Cardiac septum (tissue), 1 donor: ENCODE data around the gene POLG2. TPM values are rescaled to one million over a fixed set of nuclear protein-coding genes. Genes with fewer than 3 reads are reported as not detected.

Experiments used
- DNase-seq: peaks from one replicate; pipeline ENCODE4 v3.0.0-alpha.2; 2020; ENCODE audit warnings: low spot score
- intact Hi-C: fragments of 100-400 bp; cut with DNase I; formaldehyde crosslinking; loops from one replicate; pipeline ENCODE4 v1.14.0; 2022
- long read RNA-seq: library from polyadenylated mRNA; unstranded; transcript quantifications from one replicate; pipeline ENCODE4 v2.0.0, GENCODE V29; 2021
- total RNA-seq: library from RNA; stranded (reverse); fragmentation: NEBNext Ultra II Directional; extraction: Animal tissue kit (Norgen Biotek cat#: 25700); gene quantifications from one replicate; pipeline ENCODE4 v1.2.1, GENCODE V29; 2021
- donor health status: DM: no; HTN: no; CAD: no.

Gene POLG2
- 8.0 TPM for total RNA-seq
- long read RNA-seq, transcript POLG2-201 (8 exons, 1,564 nt) = major isoform, 10 of 17 reads
- long read RNA-seq, partial matches to known transcripts = 0 of 17 reads
- long read RNA-seq, other reads (novel, unspliced or antisense) = 6 of 17 reads

GRCh38 chr17:64496786-64497564, at the start of gene POLG2:
Gene POLG2 (minus strand): TSS chr17:64497054. CDS start chr17:64496968, 86 bp downstream.
- DNase-seq = peak; percentile 97
- intact Hi-C loops = loop anchor here (1.0 to 10.0 kb wide), 2 partner anchors 8 to 172 kb away; no protein-coding TSS in a partner anchor

DNA sequence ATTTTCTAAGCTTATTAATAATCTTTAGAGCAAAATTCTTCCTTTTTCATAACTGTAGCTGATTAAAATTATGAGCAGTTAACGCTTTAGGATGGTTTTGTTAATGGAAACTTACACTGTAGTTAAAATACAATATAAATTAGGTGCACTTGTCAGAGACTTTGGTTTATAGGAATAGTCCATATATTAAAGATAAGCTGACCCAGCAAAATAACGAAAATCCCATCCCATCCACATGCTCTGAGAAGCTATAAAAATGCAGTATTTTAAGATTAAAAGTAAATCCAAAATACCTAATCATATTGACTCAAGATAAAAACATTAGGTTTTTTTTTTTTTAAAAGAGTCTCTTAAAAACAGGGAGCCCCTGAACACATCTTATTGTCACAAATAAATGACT, 47.9 kb upstream of the POLG2 start:
- intact Hi-C loops = no loop called here
- no peak for DNase-seq

GRCh38 chr17:64540118-64540776, 43.4 kb upstream of the POLG2 start:
- intact Hi-C loops = no loop called here
- no peak for DNase-seq

- intact Hi-C loops = no loop called here
- no peak for DNase-seq
These were observed 41.8 kb upstream of the POLG2 start for GRCh38 chr17:64538508-64539130.

DNA sequence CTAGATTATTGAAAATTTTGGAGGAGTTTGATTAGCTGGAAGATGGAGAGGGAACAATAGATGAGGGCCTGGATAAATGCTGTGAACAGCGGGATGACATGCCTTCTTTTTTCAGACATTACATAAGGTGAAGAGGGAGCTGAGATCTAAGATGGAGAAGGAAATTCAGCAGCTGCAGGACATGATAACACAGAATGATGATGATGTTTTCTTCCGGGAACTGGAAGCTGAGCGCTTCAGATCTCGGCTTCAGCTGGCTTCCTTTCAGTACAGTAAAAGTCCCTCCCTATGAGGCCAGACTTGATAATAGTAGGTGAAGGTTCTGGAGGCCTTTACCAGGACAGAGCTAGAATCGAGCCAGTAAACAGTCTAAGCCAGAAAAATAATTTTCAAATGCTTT, 40.6 kb upstream of the POLG2 start:
- no peak for DNase-seq
- intact Hi-C loops = no loop called here

DNA sequence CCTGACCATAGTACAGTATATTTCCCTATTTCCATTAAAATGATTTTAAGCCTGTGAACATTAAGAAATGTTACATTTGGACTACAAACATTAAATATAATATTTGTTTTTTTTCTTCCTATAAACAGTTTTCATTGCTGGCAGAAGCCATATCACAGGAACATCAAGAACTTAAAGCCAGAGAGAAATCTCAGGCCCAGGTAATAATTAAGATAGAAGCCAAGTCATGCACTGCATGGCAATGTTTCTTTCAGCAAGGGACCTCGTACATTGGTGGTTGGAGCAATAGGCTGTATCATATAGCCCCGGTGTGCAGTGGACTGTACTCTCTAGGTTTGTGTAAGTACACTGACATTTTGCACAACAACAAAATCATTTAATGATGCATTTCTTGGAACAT, 40.1 kb upstream of the POLG2 start:
- no peak for DNase-seq
- intact Hi-C loops = no loop called here

- no peak for DNase-seq
- intact Hi-C loops = no loop called here
These were observed 38.5 kb upstream of the POLG2 start for GRCh38 chr17:64535357-64535756.

DNA sequence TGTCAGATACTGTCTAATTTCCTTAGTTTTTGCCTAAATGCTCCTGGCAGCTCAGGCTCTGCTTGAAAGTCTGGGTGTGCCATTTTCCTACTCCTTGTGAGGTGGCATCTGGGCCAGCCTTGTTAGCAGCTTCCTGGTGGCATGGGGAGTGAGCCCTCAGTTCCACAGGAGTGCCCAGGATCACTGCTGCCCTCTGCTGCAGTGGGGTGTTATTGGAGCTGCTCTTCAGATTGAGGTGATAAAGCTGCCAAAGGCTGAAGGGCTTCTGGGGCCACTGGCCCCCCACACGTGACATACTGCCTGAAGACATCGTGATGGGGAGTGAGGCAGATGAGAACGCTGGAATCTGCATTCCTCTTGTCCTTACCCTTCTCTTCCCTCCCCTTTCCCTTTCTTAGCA, 37.3 kb upstream of the POLG2 start:
- intact Hi-C loops = no loop called here
- no peak for DNase-seq

DNA sequence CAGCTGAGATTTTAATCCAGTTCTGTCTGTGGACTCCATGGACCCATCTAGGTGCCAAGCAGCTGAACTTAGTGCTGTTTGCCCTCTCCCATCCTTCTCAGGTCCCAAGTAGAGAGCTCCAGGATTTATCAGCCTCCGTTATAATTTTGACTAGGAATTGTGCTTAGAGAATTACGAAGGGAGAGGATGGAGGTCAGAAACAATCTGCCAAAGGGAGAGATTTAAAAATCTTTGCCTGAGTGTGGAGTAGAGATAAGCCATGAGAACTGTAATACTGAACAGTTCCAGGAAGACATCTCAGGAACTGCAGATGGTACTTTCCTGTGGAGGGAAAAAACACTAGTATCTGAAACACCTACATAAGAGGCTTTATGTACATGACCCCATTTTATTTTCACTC, 36.9 kb upstream of the POLG2 start:
- intact Hi-C loops = no loop called here
- no peak for DNase-seq

DNA sequence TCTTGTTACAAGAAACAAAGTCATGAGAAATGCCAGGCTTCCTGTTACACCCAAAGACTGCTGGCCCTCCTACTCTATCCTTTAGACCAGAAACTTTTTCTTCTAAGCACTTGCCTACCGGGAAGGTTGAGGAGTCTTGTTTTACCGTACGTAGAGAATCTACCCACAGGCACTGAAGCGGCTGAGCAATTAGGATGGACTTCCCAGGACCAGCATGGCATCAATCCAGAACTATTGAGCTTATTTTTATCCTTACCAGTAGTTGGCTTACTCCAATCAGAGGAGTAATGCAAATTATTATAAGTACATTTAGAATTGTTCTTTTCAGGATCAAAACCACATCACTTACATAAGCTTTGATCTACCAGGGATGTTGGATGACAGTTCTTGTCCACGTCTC, 35.6 kb upstream of the POLG2 start:
- no peak for DNase-seq
- intact Hi-C loops = no loop called here

- no peak for DNase-seq
- intact Hi-C loops = no loop called here
These were observed 35.1 kb upstream of the POLG2 start for GRCh38 chr17:64531955-64532371.

DNA sequence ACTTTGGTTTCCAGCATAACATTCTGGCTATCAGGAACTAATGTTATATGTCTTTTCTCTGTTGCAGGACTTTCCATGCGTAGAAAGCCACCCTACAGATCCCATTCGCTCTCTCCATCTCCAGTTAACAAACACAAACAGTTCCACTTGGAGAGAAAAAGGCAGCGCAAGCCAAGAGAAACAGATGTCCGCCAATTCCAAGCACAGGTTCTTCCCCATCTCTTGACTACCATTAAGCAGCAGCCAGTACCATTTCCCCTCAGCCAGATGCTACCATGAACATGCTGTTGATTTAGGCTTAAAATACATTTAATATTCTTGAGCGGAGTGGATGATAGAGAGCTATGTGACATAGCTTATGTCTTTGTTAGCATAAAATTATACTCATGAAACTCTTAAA, 32.4 kb upstream of the POLG2 start:
- intact Hi-C loops = no loop called here
- DNase-seq = no peak

GRCh38 chr17:64527914-64528313, 31.1 kb upstream of the POLG2 start:
- intact Hi-C loops = no loop called here
- no peak for DNase-seq

GRCh38 chr17:64520359-64520758, 23.5 kb upstream of the POLG2 start:
- intact Hi-C loops = no loop called here
- DNase-seq = no peak

- intact Hi-C loops = no loop called here
- DNase-seq = no peak
These were observed 22.7 kb upstream of the POLG2 start for GRCh38 chr17:64519601-64520000.

GRCh38 chr17:64515829-64516228, 19.0 kb upstream of the POLG2 start:
- no peak for DNase-seq
- intact Hi-C loops = no loop called here

GRCh38 chr17:64515419-64515818, 18.6 kb upstream of the POLG2 start:
- intact Hi-C loops = no loop called here
- no peak for DNase-seq

- no peak for DNase-seq
- intact Hi-C loops = loop anchor here (5.0 to 10.0 kb wide), 2 partner anchors 153 to 664 kb away; partner anchors contain the start of genes SMARCD2 and SMURF2
These were observed 12.3 kb upstream of the POLG2 start for GRCh38 chr17:64509179-64509578.

GRCh38 chr17:64508683-64509082, 11.8 kb upstream of the POLG2 start:
- no peak for DNase-seq
- intact Hi-C loops = loop anchor here (5.0 to 10.0 kb wide), 2 partner anchors 154 to 664 kb away; partner anchors contain the start of genes SMARCD2 and SMURF2

- DNase-seq = no peak
- intact Hi-C loops = loop anchor here (5.0 to 10.0 kb wide), 2 partner anchors 155 to 663 kb away; partner anchors contain the start of genes SMARCD2 and SMURF2
These were observed 10.5 kb upstream of the POLG2 start for GRCh38 chr17:64507413-64507782.
